ENCODE measurements around the gene LDB2. TPM values are rescaled to one million over a fixed set of nuclear protein-coding genes. Genes with fewer than 3 reads are reported as not detected.

LDB2 gene
- total and polyA plus RNA-seq, 2 donors from 2014 or later, result 26.9 to 59.9 TPM

- no peak for TF ChIP-seq CTCF (IDR thresholded peaks at IDR 0.05; ENCODE audit: borderline replicate concordance, extremely low read depth, insufficient read depth)
- intact Hi-C loops (cut with DNase I), result no loop called here
- H3K27ac ChIP-seq (ENCODE audit: low read depth in 2 of 2, low read length in 2 of 2), result no peak overlapping the region
- no peaks in the 10 kb centered on the region for H3K36me3 ChIP-seq (ENCODE audit: control insufficient read depth in 2 of 3, insufficient read depth in 3 of 3, low read length in 3 of 3)
- no peaks in the 10 kb centered on the region for H3K4me1 ChIP-seq (ENCODE audit: control insufficient read depth in 2 of 3, insufficient read depth in 2 of 3, low read depth in 1 of 3, low read length in 3 of 3)
- no peak for FAIRE-seq
- no peak for DNase-seq
- no peak overlapping the region for H3K4me3 ChIP-seq (ENCODE audit: low read length in 3 of 3)
- no peak overlapping the region for H3K9ac ChIP-seq (ENCODE audit: low read length in 3 of 3)
- no peaks in the 10 kb centered on the region for H3K9me3 ChIP-seq (ENCODE audit: control insufficient read depth in 2 of 3, insufficient read depth in 1 of 3, low read length in 3 of 3)
- H3K27me3 ChIP-seq (ENCODE audit: control insufficient read depth, insufficient read depth, low read length), result no peaks in the 10 kb centered on the region
These were observed 304.3 kb downstream of the LDB2 start for GRCh38 chr4:16594128-16594527.

- intact Hi-C loops (cut with DNase I), result no loop called here
- DNase-seq (no peak), FAIRE-seq (no peak)
- Histone ChIP-seq H3K9ac (ENCODE audit: low read length in 3 of 3) (no peak overlapping the region), H3K27me3 (ENCODE audit: control insufficient read depth, insufficient read depth, low read length) (no peaks in the 10 kb centered on the region), H3K36me3 (ENCODE audit: control insufficient read depth in 2 of 3, insufficient read depth in 3 of 3, low read length in 3 of 3) (no peaks in the 10 kb centered on the region), H3K4me1 (ENCODE audit: control insufficient read depth in 2 of 3, insufficient read depth in 2 of 3, low read depth in 1 of 3, low read length in 3 of 3) (peaks cover 0 to 5% (median 0%) of the 10 kb centered on the region in 3 donors), H3K4me3 (ENCODE audit: low read length in 3 of 3) (no peak overlapping the region), H3K27ac (ENCODE audit: low read depth in 2 of 2, low read length in 2 of 2) (no peak overlapping the region), H3K9me3 (ENCODE audit: control insufficient read depth in 2 of 3, insufficient read depth in 1 of 3, low read length in 3 of 3) (no peaks in the 10 kb centered on the region)
- TF ChIP-seq CTCF (IDR thresholded peaks at IDR 0.05; ENCODE audit: borderline replicate concordance, extremely low read depth, insufficient read depth), result no peak
These were observed 305.1 kb downstream of the LDB2 start for GRCh38 chr4:16593386-16593785.

GRCh38 chr4:16591272-16591826, 307.1 kb downstream of the LDB2 start:
- no peak overlapping the region for H3K4me3 ChIP-seq (ENCODE audit: low read length in 3 of 3)
- TF ChIP-seq CTCF (IDR thresholded peaks at IDR 0.05; ENCODE audit: borderline replicate concordance, extremely low read depth, insufficient read depth), result no peak
- H3K4me1 ChIP-seq (ENCODE audit: control insufficient read depth in 2 of 3, insufficient read depth in 2 of 3, low read depth in 1 of 3, low read length in 3 of 3), result peaks cover 0 to 8% (median 0%) of the 10 kb centered on the region in 3 donors
- no peaks in the 10 kb centered on the region for H3K27me3 ChIP-seq (ENCODE audit: control insufficient read depth, insufficient read depth, low read length)
- no peak for FAIRE-seq
- H3K36me3 ChIP-seq (ENCODE audit: control insufficient read depth in 2 of 3, insufficient read depth in 3 of 3, low read length in 3 of 3), result no peaks in the 10 kb centered on the region
- no peak for DNase-seq
- H3K9me3 ChIP-seq (ENCODE audit: control insufficient read depth in 2 of 3, insufficient read depth in 1 of 3, low read length in 3 of 3), result no peaks in the 10 kb centered on the region
- H3K9ac ChIP-seq (ENCODE audit: low read length in 3 of 3), result no peak overlapping the region
- intact Hi-C loops (cut with DNase I), result no loop called here
- no peak overlapping the region for H3K27ac ChIP-seq (ENCODE audit: low read depth in 2 of 2, low read length in 2 of 2)

- Histone ChIP-seq H3K27ac (ENCODE audit: low read depth in 2 of 2, low read length in 2 of 2) (no peak overlapping the region), H3K27me3 (ENCODE audit: control insufficient read depth, insufficient read depth, low read length) (no peaks in the 10 kb centered on the region), H3K36me3 (ENCODE audit: control insufficient read depth in 2 of 3, insufficient read depth in 3 of 3, low read length in 3 of 3) (no peaks in the 10 kb centered on the region), H3K9ac (ENCODE audit: low read length in 3 of 3) (no peak overlapping the region), H3K9me3 (ENCODE audit: control insufficient read depth in 2 of 3, insufficient read depth in 1 of 3, low read length in 3 of 3) (no peaks in the 10 kb centered on the region), H3K4me1 (ENCODE audit: control insufficient read depth in 2 of 3, insufficient read depth in 2 of 3, low read depth in 1 of 3, low read length in 3 of 3) (peaks cover 0 to 8% (median 0%) of the 10 kb centered on the region in 3 donors), H3K4me3 (ENCODE audit: low read length in 3 of 3) (no peak overlapping the region)
- intact Hi-C loops (cut with DNase I), result no loop called here
- DNase-seq (no peak), FAIRE-seq (no peak)
- no peak for TF ChIP-seq CTCF (IDR thresholded peaks at IDR 0.05; ENCODE audit: borderline replicate concordance, extremely low read depth, insufficient read depth)
These were observed 307.6 kb downstream of the LDB2 start for GRCh38 chr4:16590797-16591196.

Data from kidney (tissue), 14 donors.